AG04449 (cell line): ENCODE data around the gene ACAD11.

Experiments used
- CTCF ChIA-PET: fragments of 350-600 bp; formaldehyde crosslinking; extraction: SDS; loops from one replicate; lab custom pipeline; 2021; ENCODE audit warnings: antibody characterized with exemption; lab: Yijun Ruan, JAX
- POLR2A ChIA-PET: fragments of 400-600, 350-600 bp; formaldehyde crosslinking; extraction: SDS; loops from one replicate; lab custom pipeline; 2020; ENCODE audit warnings: antibody characterized with exemption, inconsistent platforms; lab: Yijun Ruan, JAX
- DNase-seq: peaks from one replicate; pipeline ENCODE4 v3.0.0-alpha.2; 2010; ENCODE audit warnings: low read depth, low spot score
- H3K4me3 ChIP-seq: 2 replicates; pipeline ENCODE4 v1.5.1; 2011; ENCODE audit warnings: low read depth, mild to moderate bottlenecking, control low read depth, low read length
- CTCF ChIP-seq: IDR thresholded peaks from one replicate; pipeline ENCODE4 v1.5.1; 2011; ENCODE audit warnings: mild to moderate bottlenecking, moderate library complexity, low read length, control low read depth, inconsistent platforms; ENCODE audit not compliant: insufficient read depth; ENCODE audit errors: missing control alignments

The ACAD11 gene

DNA sequence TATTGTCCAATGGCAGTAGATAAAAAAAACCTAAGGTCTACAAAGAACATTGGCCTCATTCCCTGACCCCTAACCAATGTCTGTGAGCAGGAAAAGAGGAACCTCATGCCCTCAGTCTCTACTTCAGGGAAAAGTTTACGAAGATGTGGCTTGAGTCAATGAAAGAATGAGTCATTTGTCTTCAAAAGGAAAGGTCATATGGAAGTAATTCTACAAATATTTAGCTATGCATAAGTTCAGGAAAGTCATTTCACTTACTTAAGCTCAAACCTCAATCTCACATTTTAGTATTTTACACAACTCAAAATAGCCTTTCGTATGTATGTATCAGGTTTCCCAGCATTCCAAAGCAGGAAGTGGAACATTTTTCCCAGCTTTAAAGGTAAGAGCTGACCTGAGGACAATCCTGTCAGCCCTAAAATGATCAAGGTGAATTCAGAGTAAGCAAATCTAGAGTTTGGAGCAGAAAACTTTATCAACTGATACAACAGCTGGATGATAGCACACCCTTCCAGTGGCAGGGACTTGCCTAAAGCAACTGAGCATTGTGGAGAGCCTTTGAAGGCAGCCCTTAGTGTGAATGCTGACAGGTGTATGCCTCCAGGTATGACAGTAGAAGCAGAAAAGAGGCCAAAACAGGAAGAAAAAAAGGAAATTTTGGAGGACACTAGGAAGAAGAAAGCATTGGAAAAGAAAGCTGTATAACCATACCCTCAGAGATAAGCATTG lies 116.4 kb downstream of the ACAD11 start:
- ChIA-PET POLR2A (interaction anchor here (2.0 kb wide), 1 partner anchor 63 kb away, joined by 5 read pairs; no protein-coding TSS in a partner anchor), CTCF (interaction anchor here (0.8 to 12.1 kb wide), 8 partner anchors 9 to 115 kb away, joined by 3 to 524 read pairs (median 3); no protein-coding TSS in a partner anchor)
- peak; percentile 87 for DNase-seq
- no peak overlapping the region for H3K4me3 ChIP-seq
- no peak for TF ChIP-seq CTCF

DNA sequence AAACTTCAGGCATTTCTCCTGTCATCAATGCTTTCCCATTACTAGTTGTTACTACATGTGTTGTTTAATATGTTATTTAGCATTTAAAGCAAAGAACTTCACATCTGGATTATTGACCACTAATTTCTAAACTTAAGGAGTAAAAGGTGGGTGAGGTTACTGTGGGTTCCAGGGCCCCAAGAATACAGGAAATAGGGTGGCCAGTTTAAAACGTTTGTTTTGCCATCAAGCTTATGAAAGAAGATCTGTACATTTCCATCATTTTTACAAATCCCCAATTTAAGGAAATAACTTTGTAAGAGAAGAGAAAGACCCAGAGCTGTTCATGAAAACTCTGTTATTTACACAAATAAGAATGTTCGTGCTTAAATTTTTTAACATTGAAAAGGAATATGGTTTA lies 117.0 kb downstream of the ACAD11 start:
- ChIA-PET CTCF (interaction anchor here (0.8 to 12.1 kb wide), 6 partner anchors 9 to 116 kb away, joined by 3 to 524 read pairs (median 3); no protein-coding TSS in a partner anchor), POLR2A (interaction anchor here (2.0 kb wide), 1 partner anchor 64 kb away, joined by 5 read pairs; no protein-coding TSS in a partner anchor)
- DNase-seq: no peak
- no peak overlapping the region for H3K4me3 ChIP-seq
- no peak for TF ChIP-seq CTCF

DNA sequence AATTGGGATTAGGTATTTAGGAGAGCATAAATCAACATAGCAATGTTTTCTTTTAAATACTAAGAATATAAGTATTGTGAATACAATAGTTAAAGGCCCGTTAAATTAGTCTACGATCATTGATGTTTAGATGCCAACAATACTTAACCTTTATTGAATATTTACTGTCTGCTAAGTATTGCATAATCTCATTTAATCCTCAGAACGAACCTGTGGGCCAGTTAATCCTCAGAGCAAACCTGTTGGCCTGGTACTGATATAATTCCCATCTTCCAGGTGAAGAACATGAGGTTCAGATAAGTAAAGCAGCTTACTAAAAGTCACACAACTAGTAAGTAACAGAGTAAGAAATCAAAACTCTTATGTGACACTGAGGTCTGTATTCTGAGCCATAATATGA lies 119.9 kb downstream of the ACAD11 start:
- DNase-seq: no peak
- no peak for TF ChIP-seq CTCF
- H3K4me3 ChIP-seq: no peak overlapping the region
- POLR2A ChIA-PET: no interaction called here
- CTCF ChIA-PET: interaction anchor here (6.8 to 12.1 kb wide), 2 partner anchors 101 to 120 kb away, joined by 58 to 524 read pairs; partner anchors contain the start of genes ACAD11 and UBA5

- CTCF ChIA-PET: interaction anchor here (1.0 to 12.1 kb wide), 9 partner anchors 13 to 171 kb away, joined by 3 to 524 read pairs (median 49); partner anchors contain the start of genes ACAD11 and UBA5
- DNase-seq: no peak
- POLR2A ChIA-PET: no interaction called here
- no peak for TF ChIP-seq CTCF
- H3K4me3 ChIP-seq: no peak overlapping the region
These were observed 121.5 kb downstream of the ACAD11 start for GRCh38 chr3:132538072-132538471.

- CTCF ChIA-PET: interaction anchor here (0.9 to 12.1 kb wide), 15 partner anchors 12 to 171 kb away, joined by 3 to 524 read pairs (median 23); partner anchors contain the start of genes ACAD11 and UBA5
- POLR2A ChIA-PET: no interaction called here
- H3K4me3 ChIP-seq: no peak overlapping the region
- TF ChIP-seq CTCF: no peak
- no peak for DNase-seq
These were observed 122.3 kb downstream of the ACAD11 start for GRCh38 chr3:132537297-132537696.
